ENCODE results near the gene TENM4.

- TF ChIP-seq POLR2A (IDR thresholded peaks at IDR 0.05) (no peak), CTCF (IDR thresholded peaks at IDR 0.05) (no peak)
Observed at GRCh38 chr11:79196950-79197349, 243.9 kb downstream of the TENM4 start.

Measured in uterus (tissue), 2 donors.